Activated T-helper 1 cell treated with Interleukin-2 at 50 U/mL for 16 hours (primary cell): ENCODE measurements around the gene TMEM63C.

Experiments
- DNase-seq: peaks from one replicate; pipeline ENCODE4 v3.0.0-alpha.2; 2020; ENCODE audit warnings: low read depth

Gene TMEM63C

DNA sequence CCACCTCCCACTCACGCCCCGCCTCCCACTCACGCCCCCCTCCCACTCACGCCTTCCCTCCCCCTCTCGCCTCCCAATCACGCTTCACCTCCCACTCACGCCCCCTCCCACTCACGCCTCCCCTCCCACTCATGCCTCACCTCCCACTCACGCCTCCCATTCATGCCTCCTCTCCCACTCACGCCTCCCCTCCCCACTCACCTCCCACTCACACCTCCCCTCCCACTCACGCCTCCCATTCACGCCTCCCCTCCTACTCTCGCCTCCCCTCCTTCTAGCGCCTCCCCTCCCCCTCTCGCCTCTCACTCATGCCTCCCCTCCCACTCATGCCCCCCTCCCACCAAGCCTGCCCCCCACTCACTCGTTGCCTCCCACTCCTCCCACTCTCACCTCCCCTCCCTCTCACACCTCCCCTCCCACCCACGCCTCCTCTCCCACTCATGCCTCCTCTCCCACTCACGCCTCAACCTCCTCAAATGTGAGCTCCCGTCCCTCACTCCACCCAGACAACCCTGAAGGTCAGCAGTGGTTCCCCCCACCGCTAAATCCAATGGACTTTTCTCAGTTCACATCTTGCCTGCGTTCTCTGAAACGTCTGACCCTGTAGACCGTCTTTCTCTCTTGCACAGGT, 39.8 kb downstream of the TMEM63C start:
- no peak for DNase-seq

GRCh38 chr14:77222546-77223225, 41.1 kb downstream of the TMEM63C start:
- no peak for DNase-seq

GRCh38 chr14:77224212-77224611, 42.6 kb downstream of the TMEM63C start:
- DNase-seq = no peak

GRCh38 chr14:77225254-77225653, 43.7 kb downstream of the TMEM63C start:
- DNase-seq = no peak

DNA sequence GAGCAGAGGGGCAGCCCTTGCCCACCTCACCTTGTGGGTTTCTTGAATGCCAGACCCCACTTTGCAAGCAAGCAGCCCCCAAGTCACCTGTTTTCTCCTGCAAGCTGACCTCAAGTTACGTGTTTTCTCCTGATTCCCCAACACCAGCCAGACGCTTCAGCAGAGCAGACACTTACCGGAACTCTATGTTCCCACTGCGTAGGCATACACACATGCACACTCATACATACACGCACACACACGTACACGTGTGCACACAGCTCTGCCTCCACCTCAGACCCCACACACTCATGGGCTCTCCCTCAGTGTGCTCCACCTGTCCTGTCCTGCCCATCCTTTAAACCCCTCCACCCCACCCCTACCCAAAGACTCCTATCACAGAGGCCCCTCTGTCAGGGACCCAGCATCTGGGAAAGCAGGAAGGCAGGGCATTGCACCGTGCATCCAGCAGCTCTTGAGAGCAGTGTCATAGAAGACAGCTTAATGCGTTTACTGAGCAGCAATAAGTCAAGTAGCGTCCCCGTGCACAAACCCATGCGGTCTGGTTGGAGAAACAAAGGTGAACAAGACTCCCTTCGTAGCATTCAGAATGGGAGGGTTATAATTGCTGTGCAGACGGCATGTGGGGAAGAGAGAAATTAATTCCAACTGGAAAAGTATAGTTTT, 44.4 kb downstream of the TMEM63C start:
- no peak for DNase-seq

DNA sequence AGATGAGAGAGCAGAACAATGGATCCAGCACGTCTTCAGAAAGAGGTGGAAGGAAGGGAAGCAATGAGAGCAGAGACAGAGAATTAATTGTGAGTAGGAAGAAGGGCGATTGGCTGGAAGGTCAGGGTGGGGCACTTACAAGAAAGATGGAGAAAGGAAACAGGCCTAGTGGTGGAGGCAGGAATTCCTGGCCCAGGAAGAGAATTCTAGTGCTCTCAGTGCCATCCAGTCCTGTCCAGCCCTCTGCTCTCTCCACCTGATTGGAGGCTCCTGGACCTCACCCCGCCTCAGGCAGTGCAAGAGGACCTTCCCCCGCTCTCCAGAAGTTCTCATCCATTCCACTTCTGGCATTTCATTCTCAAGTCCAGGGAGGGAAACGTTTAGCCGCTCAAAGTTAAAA, 46.5 kb downstream of the TMEM63C start:
- no peak for DNase-seq

- no peak for DNase-seq
These were observed 49.3 kb downstream of the TMEM63C start for GRCh38 chr14:77230914-77231313.

- no peak for DNase-seq
These were observed 50.1 kb downstream of the TMEM63C start for GRCh38 chr14:77231721-77232120.

GRCh38 chr14:77236814-77237213, 55.2 kb downstream of the TMEM63C start:
- DNase-seq = no peak

DNA sequence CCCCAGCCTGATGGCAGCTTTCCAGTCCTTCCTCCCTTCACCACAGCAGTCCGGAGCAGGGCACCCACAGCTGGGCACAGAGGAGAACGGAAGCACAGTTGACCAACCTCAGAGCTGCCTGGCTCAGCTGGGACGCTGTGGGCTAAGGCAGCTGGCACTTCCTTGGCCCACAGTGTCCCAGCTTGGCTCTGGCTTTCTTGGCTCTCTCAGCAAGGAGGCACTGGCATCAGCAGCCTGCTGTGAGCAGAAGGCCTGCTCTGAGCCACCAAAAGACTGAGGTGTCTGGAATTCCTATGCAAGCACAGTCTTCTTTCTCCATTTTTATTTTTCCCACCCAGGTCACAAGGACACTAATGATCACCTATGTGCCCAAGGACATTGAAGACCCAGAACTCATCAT, 56.8 kb downstream of the TMEM63C start:
- DNase-seq = no peak

- DNase-seq = no peak
These were observed 57.4 kb downstream of the TMEM63C start for GRCh38 chr14:77238996-77239395.

- DNase-seq = no peak
These were observed 57.8 kb downstream of the TMEM63C start for GRCh38 chr14:77239412-77239811.

GRCh38 chr14:77240336-77240915, 58.8 kb downstream of the TMEM63C start:
- DNase-seq = no peak

DNA sequence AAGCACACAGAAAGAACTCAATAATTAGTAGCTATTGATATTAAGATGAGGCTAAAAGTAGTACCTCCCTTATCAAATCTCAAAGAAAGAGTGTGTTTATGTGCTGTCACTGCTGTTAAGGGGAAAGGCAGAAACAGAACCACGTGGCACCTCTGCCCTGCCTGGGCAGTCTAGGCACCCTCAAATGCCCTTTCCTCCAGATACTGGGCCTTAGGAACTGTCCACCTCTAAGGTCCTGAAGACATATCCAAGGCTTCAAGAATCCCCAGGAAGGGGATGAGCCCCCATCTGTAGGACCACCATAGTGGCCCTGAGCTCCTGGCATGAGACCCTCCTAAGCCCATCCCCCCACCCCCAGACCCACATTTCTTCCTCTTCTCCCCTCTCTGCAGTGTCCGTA, 60.4 kb downstream of the TMEM63C start:
- no peak for DNase-seq

DNA sequence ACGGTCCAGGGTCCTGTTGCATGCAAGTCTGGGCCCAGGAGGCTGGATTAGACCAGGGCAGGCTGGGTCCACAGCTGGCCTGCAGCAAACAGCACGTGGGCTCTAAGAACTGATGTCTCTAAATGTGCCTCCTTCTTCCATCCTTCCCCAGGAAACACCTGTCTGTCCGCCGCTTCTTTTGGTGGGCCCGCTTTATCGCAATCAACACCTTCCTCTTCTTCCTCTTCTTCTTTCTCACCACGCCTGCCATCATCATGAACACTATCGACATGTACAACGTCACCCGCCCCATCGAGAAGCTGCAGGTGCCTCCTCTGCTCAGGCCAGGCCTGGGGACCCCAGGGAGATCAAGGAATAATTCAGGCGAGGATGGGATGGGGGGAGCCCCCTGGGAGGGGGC, 61.2 kb downstream of the TMEM63C start:
- DNase-seq = no peak

- no peak for DNase-seq
These were observed 62.3 kb downstream of the TMEM63C start for GRCh38 chr14:77243853-77244252.

- DNase-seq = no peak
These were observed 64.2 kb downstream of the TMEM63C start for GRCh38 chr14:77245820-77246219.

GRCh38 chr14:77246784-77247183, 65.2 kb downstream of the TMEM63C start:
- DNase-seq = no peak

DNA sequence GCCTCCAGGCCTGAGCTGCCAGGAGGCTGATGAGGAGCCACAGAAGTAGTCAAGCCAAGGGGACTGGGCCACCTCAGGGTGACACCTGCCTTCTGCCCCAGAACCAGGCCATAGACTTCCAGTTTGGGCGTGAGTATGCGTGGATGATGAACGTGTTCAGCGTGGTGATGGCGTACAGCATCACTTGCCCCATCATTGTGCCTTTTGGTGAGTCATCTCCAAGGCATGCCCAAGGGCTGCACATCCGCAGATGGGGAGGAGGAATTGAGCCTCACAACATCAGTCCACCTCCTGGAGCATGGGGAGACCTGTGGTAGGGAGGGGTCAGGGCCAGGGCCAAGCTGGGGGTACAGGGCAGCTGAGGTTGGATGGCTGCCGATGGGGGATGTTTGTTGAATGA, 67.1 kb downstream of the TMEM63C start:
- DNase-seq = no peak

GRCh38 chr14:77249286-77249685, 67.7 kb downstream of the TMEM63C start:
- DNase-seq = no peak

DNA sequence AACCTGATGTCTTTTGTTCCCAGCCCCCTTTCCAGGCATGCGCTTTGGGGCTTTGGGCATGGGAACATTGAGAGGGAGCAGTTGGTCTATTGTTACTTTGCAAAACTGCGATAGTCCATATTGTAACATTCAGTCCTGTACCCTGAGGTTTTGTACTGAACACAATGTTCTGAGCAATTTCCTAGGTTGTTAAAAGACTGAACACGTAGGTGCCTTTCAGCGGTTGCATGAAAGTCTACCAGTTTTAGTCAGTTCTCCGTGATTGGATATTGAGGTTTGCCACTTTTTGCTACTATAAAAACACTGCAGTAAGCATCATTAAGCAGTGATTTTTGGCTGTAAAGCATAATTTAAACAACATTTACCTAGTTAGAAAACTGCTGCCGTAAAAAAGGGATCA, 69.3 kb downstream of the TMEM63C start:
- no peak for DNase-seq

- no peak for DNase-seq
These were observed 70.3 kb downstream of the TMEM63C start for GRCh38 chr14:77251870-77252269.
